NCI-H187 treated with DMSO at 0.1 percent for 48 hours (cell line): ENCODE data around the gene LYZL6.

Experiments used
- DNase-seq: peaks from one replicate; lab custom pipeline; 2025; lab: John Stamatoyannopoulos, UW

LYZL6 gene, protein sequence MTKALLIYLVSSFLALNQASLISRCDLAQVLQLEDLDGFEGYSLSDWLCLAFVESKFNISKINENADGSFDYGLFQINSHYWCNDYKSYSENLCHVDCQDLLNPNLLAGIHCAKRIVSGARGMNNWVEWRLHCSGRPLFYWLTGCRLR

GRCh38 chr17:35943537-35943936 lies at the start of gene LYZL6:
Gene LYZL6 (minus strand): TSS chr17:35943713. CDS start chr17:35939356, 4,357 bp downstream.
- no peak for DNase-seq

GRCh38 chr17:35991075-35991474 lies 47.6 kb upstream of the LYZL6 start:
- no peak for DNase-seq

DNA sequence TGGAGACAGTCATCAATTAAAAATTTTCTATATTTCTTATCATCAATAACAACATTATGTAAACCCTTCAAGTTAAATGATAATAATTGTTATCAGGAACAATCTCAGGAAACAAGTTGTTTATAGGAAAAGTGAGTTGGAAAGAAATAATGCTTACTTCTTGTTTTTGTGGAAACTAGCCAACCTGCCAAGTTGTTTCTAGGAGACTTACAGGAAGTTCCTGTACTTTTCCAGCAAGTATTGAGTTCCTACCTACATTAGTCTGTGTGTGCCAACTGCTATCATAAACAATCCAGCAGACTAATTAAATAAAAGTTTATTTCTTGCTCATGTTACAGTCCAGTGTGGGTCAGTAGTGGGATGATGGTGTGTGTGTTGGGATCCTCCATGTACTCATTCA lies 44.7 kb upstream of the LYZL6 start:
- no peak for DNase-seq

GRCh38 chr17:35986643-35987042 lies 43.1 kb upstream of the LYZL6 start, which contains the start of gene CCL14:
Gene CCL14 (minus strand): TSS chr17:35986729. CDS start chr17:35986649, 80 bp downstream.
- no peak for DNase-seq

GRCh38 chr17:35984140-35984539 lies 40.6 kb upstream of the LYZL6 start:
- no peak for DNase-seq

- DNase-seq, result no peak
These were observed 39.1 kb upstream of the LYZL6 start for GRCh38 chr17:35982409-35983191.

GRCh38 chr17:35981908-35982330 lies 38.4 kb upstream of the LYZL6 start:
- no peak for DNase-seq

DNA sequence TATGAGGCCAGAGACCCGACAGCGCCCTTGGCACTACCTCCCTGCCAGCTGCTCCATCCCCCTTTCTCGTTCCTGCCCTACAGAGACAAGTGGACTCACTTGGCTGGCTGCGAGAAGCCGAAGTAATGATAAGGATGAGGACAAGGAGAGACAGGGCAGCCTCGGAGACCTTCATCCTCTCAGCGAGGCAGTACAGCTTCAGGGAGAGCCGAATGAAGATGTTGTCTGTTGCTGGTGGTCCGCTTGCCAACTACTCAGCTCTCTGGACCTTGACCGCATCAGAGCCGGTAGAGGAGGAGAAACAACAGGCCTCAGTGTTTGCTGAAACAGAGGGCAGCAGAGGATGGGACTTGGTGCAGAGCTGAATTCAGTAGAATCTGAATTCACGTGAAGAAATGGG lies 37.7 kb upstream of the LYZL6 start, which contains the start of gene CCL16:
Gene CCL16, minus strand, starts transcription at position 252 of the 400 bp plus-strand sequence. Its CDS starts 77 bp downstream, at position 175.
- no peak for DNase-seq

DNA sequence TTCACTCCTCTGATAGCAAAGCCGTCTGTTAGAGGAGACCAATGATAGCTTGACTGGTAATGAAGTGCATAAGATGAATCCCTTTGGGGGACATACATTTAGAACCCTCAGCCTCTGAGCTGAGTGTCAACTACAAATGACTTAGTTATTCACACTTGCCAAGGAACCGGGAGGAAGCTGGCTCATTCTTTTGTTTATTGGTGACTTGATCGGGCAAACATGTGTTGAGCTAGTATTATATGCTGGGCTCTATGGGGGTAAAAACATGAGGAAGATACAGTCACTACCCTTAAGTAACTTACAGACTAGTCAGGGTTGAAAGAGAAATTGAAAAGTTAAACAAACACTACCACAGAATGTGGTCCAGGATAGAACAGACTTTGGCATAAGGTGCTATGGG lies 34.8 kb upstream of the LYZL6 start:
- no peak for DNase-seq

GRCh38 chr17:35977509-35977908 lies 34.0 kb upstream of the LYZL6 start:
- no peak for DNase-seq

DNA sequence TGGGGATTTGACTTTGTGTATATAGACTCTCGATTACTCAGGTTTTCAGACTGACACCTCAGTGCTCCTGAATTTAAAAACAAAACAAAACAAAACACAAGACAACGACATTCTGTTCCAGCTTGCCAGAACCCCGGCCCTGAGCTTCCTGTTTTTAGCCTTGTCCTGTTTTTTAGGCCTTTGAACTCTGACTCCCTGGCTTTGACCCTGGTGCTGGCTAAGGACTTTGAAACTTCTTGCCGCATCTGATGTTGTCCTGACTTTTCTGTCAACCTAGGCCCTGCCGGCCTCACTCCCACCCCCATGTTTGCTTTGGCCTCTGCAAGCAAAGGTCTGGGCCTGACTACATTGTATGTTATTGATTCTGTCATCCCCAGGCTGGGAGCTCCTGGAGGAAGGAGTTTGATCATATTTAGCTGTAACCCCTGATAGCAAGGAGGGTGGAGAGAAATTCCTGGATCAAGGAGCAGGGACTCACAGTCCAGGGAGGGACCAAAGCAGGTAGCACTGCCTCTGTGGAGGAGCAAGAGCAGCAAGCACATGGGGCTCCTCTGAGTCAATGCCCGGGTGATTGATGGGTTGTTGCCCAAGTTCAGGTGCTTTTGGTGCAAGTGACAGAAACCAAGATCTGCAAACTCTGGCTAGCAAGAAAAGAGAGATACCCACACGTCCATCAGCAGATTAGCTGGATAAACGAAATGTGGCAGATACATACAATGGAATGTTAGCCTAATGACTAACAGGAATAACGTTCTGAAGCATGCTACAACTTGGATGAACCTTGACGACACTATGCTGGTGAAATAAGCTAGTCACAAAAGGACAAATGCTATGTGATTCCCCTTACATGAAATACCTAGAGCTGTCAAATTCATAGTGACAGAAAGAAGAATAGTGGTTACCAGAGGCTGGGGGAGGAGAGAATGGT lies 30.1 kb upstream of the LYZL6 start:
- DNase-seq, result no peak

DNA sequence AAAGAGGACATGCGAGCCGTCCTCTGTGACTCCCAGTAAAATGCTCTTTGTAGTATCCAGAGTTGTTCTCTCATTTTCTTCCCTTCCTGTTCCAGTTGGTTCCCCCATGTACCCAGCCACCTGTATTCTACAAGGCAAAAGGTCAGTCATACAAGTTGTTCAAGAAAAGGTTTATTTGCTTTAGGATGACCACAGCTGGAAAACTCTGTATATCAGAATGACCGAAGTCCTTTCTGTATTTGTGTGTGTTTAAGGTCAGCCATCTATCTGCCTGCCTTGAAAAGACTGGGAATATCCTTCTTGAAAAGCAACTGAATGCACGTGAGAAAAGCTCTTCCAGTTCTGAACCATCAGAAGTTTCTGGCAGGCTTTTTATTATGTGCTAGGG lies 29.4 kb upstream of the LYZL6 start:
- DNase-seq, result no peak

- DNase-seq, result no peak
These were observed 29.0 kb upstream of the LYZL6 start for GRCh38 chr17:35972535-35972934.

DNA sequence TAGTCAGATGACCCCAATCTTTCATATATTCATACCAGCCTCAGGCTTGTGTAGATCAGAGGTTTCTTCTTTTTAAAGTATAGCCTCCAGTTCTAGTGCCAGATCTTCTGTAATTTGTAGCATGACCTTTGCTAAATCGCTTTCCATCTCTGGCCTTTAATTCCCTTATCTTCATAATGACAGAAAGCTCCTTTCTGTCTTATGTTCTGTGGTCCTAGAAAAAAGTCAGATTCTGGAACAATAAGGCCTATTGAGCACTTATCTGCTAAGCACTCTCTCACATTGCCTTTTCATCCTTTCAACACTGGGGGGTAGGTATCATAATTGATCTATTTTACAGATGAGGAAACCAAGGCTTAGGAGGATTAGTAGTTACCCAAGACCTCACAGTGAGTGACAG lies 28.6 kb upstream of the LYZL6 start:
- no peak for DNase-seq

- no peak for DNase-seq
These were observed 26.3 kb upstream of the LYZL6 start for GRCh38 chr17:35969558-35970380.

GRCh38 chr17:35968520-35969054 lies 25.1 kb upstream of the LYZL6 start:
- no peak for DNase-seq

- no peak for DNase-seq
These were observed 21.8 kb upstream of the LYZL6 start for GRCh38 chr17:35965272-35965671.

- no peak for DNase-seq
These were observed 20.1 kb upstream of the LYZL6 start for GRCh38 chr17:35963663-35964062.

DNA sequence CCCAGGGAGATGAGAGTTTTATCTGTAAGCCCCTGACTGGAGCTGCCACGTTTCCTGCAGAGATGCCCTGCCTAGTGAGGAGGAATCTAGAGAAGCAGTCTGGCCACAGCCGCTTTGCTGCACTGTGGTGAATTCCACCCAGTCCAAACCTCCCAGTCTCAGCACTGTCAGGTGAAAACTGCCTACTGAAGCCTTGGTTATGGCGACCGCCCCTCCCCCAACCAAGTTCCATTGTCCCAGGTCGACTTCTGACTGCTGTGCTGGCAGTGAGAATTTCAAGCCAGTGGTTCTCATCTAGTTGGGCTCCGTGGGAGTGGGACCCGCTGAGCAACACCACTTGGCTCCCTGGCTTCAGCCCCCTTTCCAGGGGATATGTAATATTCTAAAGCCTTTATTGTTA lies 10.2 kb upstream of the LYZL6 start:
- DNase-seq, result no peak

DNA sequence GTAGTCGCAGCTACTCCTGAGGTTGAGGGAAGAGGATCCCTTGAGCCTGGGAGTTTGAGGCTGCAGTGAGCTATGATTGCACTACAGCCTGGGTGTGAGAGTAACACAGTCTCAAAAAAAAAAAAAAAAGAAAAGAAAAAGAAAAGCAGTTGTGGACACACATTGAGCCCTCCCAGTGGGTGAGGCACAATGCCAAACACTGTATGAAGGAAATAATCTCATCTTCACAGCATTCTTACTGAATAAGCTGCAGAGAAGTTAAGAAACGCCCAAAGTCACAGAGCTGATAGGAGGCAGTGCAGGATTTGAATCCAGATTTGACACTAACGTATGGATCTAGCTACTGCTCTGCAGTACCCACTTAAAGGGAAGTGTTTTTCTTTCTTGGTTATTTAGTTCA lies 5.9 kb upstream of the LYZL6 start:
- no peak for DNase-seq

DNA sequence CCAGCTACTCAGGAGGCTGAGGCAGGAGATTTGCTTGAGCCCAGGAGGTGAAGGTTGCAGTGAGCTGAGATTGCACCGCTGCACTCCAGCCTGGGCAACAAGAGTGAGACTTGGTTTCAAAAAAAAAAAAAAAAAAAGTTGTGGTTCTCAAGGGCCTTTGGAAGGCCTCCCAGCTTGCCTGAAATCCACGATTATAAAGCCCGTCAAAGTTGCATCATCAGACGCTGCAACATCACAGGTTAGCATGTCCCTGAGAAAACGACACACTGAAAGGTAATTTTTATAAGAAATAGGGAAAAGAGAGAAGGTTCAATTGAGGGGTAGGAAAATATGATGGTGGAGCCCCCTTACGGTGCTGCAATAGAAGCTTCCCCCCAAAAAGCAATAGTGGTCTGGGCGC lies 4.6 kb upstream of the LYZL6 start:
- no peak for DNase-seq
